HL-60/S4 treated with retinoic acid at 250 ng/mL for 4 days and 3 days (cell line): ENCODE data around the gene COMMD7.

Experiments used
- in situ Hi-C: fragments of 300-500 bp; cut with MboI; formaldehyde crosslinking; loops from 2 replicates; pipeline ENCODE4 v1.7.0; 2022; ENCODE audit warnings: low sequenced_read_pairs

Gene COMMD7

GRCh38 chr20:32743237-32744112 is at the start of gene COMMD7:
COMMD7 (minus strand) TSS chr20:32743467; CDS start chr20:32743391, 76 bp downstream.
- in situ Hi-C loops: no loop called here

- in situ Hi-C loops: no loop called here
Measured at GRCh38 chr20:32792731-32793458, 49.6 kb upstream of the COMMD7 start.

GRCh38 chr20:32792316-32792715 is 49.0 kb upstream of the COMMD7 start:
- in situ Hi-C loops: no loop called here

GRCh38 chr20:32790751-32791057 is 47.4 kb upstream of the COMMD7 start:
- in situ Hi-C loops: no loop called here

GRCh38 chr20:32789896-32790750 is 46.9 kb upstream of the COMMD7 start:
- in situ Hi-C loops: loop anchor here (10.0 kb wide), 1 partner anchor 105 kb away; no protein-coding TSS in a partner anchor

GRCh38 chr20:32787168-32787567 is 43.9 kb upstream of the COMMD7 start:
- in situ Hi-C loops: loop anchor here (10.0 kb wide), 1 partner anchor 108 kb away; no protein-coding TSS in a partner anchor

- in situ Hi-C loops: loop anchor here (10.0 kb wide), 1 partner anchor 109 kb away; no protein-coding TSS in a partner anchor
Measured at GRCh38 chr20:32786059-32786760, 42.9 kb upstream of the COMMD7 start.

- in situ Hi-C loops: loop anchor here (10.0 kb wide), 1 partner anchor 110 kb away; no protein-coding TSS in a partner anchor
Measured at GRCh38 chr20:32784369-32785080, 41.3 kb upstream of the COMMD7 start.

GRCh38 chr20:32780749-32781655 is 37.7 kb upstream of the COMMD7 start:
- in situ Hi-C loops: loop anchor here (10.0 kb wide), 1 partner anchor 114 kb away; no protein-coding TSS in a partner anchor

- in situ Hi-C loops: loop anchor here (10.0 kb wide), 1 partner anchor 115 kb away; no protein-coding TSS in a partner anchor
Measured at GRCh38 chr20:32780278-32780677, 37.0 kb upstream of the COMMD7 start.

- in situ Hi-C loops: loop anchor here (10.0 kb wide), 1 partner anchor 115 kb away; no protein-coding TSS in a partner anchor
Measured at GRCh38 chr20:32779500-32780211, 36.4 kb upstream of the COMMD7 start.

- in situ Hi-C loops: no loop called here
Measured at GRCh38 chr20:32777177-32777956, 34.1 kb upstream of the COMMD7 start.

GRCh38 chr20:32775336-32775991 is 32.2 kb upstream of the COMMD7 start:
- in situ Hi-C loops: no loop called here

- in situ Hi-C loops: no loop called here
Measured at GRCh38 chr20:32773855-32774254, 30.6 kb upstream of the COMMD7 start.

GRCh38 chr20:32773223-32773622 is 30.0 kb upstream of the COMMD7 start:
- in situ Hi-C loops: no loop called here

- in situ Hi-C loops: no loop called here
Measured at GRCh38 chr20:32772046-32772445, 28.8 kb upstream of the COMMD7 start.
